ENCODE data around the gene KRT80.

KRT80 gene

DNA sequence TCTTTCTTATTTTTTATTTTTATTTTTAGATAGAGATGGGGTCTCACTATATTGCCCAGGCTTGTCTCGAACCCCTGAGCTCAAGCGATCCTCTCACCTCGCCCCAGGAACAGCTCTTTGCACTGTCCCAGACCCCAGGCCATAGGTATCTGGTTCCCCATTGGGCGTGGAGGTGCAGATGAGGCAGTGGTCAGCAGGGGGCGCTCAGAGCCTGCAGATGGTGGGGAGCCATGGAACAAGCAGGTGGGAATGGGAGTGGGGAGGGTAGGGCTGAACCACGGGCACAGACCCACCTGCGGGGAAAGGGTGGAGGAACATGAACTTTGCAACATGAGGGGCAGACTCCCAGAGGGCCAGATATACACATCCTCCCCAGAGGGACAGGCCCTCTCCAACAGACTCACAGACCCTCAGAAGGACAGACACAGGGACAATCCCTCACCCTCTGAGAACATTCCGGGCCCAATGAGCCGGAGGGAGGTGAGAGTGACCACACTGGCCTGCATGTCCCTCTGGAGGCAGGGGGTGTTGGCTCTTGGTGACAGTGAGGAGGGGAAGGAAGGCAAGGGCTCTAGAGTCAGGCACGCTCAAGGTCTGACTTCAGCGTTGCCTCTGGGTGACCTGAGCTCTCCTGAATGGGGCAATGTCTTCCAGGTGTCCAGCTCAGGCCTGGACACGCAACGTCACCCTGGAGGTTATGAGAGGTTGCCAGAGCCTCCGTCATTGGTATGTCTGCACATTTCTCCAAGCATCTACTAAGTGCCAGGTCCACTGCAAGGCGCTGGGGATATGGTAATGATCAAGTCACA, 34.9 kb downstream of the KRT80 start:
- DNase-seq (ENCODE audit: extremely low read depth in 1 of 2, low read depth in 1 of 2): peak; percentile 20 to 54

- DNase-seq (ENCODE audit: extremely low read depth in 1 of 2, low read depth in 1 of 2): no peak
Observed at GRCh38 chr12:52156311-52156710, 35.5 kb downstream of the KRT80 start.

GRCh38 chr12:52155048-52155868, 36.6 kb downstream of the KRT80 start:
- no peak for DNase-seq (ENCODE audit: extremely low read depth in 1 of 2, low read depth in 1 of 2)

DNA sequence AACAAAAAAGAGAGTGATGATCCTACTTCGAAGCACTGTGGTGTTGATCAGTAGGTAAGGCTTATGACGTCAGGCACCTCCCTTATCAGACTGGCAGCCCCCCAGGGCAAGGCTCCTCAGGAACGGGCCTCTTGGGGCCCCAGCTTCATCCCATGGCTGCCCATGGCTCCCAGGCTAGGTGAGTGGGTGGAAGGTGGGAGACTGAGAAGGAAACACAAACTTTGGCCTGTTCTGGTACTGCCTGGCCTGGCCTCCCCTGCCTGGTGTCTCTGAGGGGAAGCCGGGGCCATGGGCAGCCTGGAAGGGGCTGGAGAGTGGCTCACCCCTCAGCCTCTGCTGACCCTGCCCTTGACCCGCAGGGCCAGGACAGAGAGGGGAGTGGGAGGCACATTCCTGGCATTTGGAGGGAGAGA, 38.9 kb downstream of the KRT80 start:
- no peak for DNase-seq (ENCODE audit: extremely low read depth in 1 of 2, low read depth in 1 of 2)

DNA sequence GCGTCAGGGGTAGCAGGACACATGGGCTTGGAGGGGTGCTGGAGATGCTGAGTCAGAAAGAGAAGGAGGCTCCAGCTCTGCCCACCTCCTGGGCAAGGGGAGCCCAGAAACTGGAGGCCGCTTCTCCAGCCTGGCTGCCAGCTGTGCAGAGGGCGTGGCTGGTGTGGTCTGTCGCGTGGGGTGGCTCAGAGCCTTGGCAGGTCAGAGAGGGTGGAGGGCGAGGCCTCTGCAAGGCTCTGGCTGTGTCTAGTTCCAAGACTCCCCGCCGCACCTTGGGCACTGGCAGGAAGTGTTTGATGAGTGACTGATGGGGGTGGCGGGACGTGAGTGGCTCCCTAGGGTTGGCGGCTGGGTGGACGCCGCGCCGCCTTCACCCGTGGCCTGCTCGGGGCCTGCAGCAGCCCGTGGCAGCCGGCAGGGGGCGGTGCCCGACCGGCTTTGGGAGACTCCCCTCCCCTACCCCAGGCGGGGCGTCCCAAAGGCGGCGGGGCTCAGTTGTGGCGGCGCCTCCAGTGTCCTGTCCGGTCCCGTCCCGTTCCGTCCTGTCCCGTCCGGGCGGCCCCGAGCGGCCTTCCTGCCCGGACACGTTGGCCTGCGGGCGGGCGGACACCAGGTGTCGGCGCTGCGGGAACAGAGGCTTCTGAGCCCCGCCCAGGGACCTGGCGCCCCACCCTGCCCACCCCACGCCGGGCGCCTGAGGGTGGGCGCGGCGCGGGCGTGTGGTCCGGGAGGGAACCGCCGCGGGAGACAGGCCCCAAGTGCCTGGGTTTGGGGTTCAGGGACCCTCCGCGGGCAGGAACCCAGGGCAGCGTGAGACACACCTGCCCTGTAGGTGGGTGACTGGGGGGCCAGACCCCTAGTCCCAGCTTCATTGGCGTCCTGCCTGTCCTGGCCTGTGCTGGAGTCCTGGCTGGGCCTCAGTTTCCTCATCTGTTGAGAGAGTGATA, 39.7 kb downstream of the KRT80 start:
- DNase-seq (ENCODE audit: extremely low read depth in 1 of 2, low read depth in 1 of 2): peak; percentile 19 to 60

DNA sequence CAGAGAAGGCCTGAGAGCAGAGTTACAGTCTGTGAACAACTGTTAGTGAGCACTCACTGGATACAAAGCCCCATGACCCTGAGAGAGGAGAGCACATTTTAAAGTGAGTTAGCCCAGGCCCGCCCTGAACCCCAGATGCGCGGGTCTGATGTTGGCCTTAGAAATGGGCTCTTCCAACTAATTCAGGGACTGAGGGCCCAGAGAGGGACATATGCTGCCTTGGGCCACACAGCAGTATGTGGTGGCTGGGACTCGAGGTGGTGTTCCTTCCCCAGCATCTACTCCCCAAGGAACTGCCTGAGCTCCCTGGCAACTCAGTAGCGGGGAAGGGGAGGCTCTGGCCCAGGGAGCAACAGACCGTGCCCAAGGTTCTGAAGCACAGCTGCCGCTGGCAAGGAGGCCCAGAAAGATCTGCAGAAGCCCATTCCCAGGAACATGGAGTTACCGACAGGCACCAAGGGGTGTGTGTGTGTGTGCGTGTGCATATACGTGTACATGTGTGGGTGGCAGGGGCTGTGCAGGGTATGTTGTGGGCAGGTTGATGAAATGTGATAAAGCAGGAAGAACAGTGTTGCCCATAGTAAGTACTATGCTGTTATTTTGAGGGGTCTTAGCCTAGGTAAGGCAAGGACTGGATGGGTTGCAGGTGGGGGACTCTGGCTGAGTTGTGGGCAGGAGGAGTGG, 40.5 kb downstream of the KRT80 start:
- DNase-seq (ENCODE audit: extremely low read depth in 1 of 2, low read depth in 1 of 2): no peak

DNA sequence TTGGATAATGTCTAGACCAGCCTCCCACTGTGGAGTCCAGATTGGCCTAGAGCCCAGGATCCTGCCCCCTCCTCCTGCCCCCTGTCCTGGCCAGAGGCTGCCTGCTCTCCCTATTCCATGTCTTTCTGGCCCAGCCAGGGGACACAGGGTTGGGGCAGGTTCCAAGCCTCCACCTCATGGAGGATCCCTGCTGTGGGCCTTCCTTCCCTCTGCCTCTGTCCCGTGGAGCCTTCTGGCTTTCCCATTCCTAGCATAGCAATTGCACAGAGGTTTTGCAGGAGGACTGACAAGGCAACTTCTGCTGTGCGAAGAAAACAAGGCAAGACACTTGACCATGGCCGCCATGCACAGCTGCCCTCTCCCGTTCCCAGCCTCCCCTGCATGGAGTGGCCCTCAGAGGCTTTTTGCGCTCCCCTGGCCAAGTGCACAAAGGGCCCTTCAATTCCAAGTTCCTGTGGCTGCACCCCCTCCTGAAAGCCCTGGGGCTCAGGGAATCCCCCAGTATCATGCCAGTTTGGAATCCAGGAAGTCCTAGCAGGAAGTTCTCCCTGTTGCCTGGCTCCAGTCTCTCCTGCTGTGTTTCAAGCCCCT, 42.1 kb downstream of the KRT80 start:
- no peak for DNase-seq (ENCODE audit: extremely low read depth in 1 of 2, low read depth in 1 of 2)

DNA sequence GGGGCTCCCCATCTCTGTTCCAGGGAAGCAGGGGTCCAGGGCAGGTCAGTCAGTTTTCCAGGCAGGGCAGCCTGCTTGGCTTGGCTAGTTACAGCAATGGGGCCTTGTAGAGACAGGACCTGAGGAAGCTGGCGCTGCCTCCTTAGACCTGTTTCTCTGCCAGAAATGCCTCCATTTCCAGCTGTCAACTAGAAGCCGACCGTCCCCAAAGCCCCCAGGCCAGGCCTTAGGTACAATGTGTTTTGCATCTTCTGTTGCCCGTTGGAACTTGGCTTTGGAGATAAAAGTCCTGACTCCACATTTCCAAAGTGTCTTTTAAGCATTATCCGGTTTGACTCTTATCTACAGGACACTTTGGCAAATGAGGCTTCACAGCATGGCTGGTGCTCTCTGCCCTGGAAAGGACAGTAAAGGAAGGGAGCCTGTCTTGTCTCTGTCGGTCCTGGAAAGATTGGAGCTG, 42.6 kb downstream of the KRT80 start:
- DNase-seq (ENCODE audit: extremely low read depth in 1 of 2, low read depth in 1 of 2): no peak

DNA sequence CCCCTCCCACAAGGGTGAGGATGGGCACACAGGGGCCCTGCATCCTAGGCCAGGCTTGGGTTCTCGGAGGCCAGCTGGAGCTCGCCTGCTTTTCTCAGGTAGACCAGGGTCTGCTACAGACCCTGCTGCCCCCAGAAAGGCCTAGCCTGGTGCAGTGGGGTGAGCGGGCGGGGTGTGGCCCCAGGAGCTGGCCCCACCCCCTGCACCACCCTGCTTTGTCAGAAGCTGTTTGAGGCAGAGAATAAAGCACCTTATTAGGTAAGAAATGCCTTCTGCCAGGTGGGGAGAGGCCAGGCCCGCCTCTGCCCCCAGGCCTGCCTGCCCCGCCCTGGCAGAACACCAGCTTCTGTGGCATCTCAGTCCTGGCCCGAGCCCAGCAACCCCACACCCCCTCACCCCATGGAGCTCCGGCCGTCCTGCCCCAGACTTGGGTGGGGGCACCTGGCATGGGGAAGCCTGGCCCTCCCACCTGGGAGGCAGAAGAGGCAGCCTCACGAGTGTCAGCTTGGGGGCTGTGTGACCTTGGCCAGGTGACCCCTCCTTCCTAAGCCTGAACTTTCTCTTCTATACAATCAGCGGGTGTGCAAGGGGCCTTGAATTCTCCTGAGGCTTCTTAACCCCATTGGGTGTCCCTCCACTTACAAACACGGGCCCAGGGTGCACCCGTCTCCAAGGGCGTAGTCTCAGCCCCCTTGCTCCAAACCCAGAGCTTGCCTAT, 43.2 kb downstream of the KRT80 start:
- DNase-seq (ENCODE audit: extremely low read depth in 1 of 2, low read depth in 1 of 2): no peak

DNA sequence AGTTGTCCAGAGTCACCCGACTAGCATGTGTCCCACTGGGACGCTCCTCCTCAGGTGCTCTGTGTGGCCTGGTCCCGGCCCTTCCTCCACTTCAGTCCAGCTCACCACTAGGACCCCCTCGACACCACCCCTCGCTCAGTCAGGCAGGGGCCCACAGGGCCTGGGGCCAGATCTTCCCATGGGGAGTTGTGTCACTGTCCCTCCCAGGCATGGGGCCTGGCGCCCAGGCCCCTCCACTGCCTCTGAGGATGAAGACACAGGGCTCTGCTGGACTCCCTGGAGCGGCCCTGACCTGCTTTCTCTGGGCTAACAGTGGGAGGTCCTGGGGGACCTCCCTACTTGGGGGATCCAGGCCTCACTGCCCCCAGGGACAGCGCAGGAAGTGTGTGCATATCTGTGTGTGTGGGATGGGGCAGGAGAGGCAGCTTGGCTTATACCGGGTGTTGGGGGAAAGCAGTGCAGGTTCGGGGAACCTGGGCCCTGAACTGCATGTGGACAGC, 43.8 kb downstream of the KRT80 start:
- DNase-seq (ENCODE audit: extremely low read depth in 1 of 2, low read depth in 1 of 2): no peak

DNA sequence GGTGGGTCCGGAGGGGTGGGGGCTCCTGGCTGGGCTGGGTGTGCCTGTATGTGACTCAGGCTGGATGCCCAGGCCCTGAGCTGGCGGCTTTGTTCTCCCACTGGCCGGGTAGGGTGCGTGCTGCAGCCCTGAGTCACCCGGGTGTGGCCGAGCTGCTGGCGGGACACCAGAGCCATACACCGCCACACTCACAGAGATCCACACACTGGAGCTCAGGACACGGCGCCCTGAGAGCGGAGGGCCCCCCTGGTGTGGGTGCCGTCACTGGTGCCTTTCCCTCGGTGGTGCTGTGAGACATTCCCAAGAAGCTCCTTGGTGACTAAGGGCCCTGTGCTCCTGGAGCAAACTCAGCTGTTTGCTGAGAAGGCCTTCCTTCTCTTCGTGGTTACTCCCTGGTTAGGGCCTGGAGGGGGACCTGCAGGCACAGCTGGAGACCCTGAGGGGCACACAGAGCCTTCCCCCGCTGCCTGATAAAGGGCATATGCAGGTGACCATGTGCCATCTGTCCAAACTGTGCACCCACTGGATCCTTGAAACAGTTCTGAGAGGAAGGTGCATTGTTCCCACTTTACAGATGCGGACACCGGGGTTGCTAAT, 44.3 kb downstream of the KRT80 start:
- no peak for DNase-seq (ENCODE audit: extremely low read depth in 1 of 2, low read depth in 1 of 2)

- no peak for DNase-seq (ENCODE audit: extremely low read depth in 1 of 2, low read depth in 1 of 2)
Observed at GRCh38 chr12:52146822-52147366, 44.9 kb downstream of the KRT80 start.

GRCh38 chr12:52146089-52146821, 45.6 kb downstream of the KRT80 start:
- no peak for DNase-seq (ENCODE audit: extremely low read depth in 1 of 2, low read depth in 1 of 2)

DNA sequence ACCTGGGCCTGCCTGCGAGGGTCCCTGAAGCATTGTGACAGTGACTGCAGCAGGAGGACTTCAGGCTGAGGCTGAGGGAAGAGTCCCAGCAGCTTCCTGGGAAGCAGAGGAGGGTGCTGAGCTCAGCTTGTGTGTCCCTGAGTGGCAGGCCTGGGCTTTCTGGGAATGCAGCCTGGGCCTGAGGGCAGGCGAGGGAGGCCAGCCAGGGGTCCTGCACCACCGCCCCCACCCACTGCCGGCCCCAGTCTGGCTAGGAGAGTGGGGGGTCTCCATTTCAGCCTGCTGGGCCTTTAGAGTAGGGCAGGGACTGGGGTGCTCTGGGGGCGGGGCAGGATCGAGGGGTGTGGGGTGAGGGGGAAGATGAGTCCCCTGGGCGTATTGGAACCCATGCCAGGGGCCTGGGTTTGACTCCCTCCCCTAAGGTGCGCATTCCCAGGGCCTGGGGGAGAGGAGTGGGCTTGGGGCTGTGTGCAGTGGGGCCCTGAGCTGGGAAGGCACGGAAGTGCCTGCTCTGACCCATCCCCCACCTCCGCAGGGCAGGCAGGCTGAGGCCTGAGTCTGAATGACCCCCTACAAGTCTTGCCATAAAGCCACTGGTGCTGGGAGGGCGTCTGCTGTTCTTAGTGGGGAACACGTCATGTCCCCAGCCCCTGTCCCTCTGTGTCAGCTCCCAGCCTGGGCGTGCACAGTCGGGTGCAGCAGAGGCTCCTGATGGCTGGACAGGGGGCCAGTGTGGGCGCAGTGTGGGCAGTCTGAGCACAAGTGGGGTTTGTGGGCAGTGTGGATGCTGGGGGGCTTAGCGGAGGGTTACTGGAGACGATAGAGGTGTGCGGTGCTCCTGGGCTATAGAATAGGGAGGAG, 46.4 kb downstream of the KRT80 start:
- DNase-seq (ENCODE audit: extremely low read depth in 1 of 2, low read depth in 1 of 2): no peak

- DNase-seq (ENCODE audit: extremely low read depth in 1 of 2, low read depth in 1 of 2): no peak
Observed at GRCh38 chr12:52144512-52145227, 47.1 kb downstream of the KRT80 start.

DNA sequence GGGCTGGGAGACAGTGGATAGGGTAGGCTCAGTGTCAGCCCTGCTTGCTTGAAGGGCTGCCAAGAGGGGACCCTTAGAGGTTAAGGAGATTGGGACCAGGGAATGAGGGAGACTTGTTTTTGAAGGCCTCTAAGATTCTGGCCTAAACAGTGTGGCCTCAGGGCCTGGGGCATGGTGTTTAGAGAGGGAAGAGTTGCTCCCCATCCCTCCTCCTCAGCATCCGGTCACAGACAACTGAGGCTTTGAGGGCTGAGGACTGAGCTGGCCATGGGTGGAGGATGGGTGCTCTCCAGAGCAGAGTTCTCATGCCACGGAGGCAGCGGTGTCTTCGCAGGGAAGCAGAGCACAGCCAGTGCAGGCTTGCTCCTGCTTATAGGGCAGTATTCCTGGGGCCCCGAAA, 49.4 kb downstream of the KRT80 start:
- DNase-seq (ENCODE audit: extremely low read depth in 1 of 2, low read depth in 1 of 2): no peak

Data from activated CD8-positive, alpha-beta memory T cell treated with anti-CD3 and anti-CD28 coated beads for 1 hour (primary cell).